ENCODE results near the gene SETD5.

SETD5 gene

GRCh38 chr3:9361691-9362388, 35.6 kb upstream of the SETD5 start:
- CTCF ChIA-PET: interaction anchor here (1.0 to 3.1 kb wide), 7 partner anchors 8 to 571 kb away, joined by 3 to 44 read pairs (median 4); no protein-coding TSS in a partner anchor
- POLR2A ChIA-PET: interaction anchor here (2.9 kb wide), 1 partner anchor 34 kb away, joined by 21 read pairs; the partner anchor contains the start of gene SETD5
- TF ChIP-seq CTCF (IDR thresholded peaks at IDR 0.05; ENCODE audit: control extremely low read depth, extremely low read depth, low read depth, missing control alignments): no peak
- DNase-seq (ENCODE audit: extremely low spot score): no peak

- POLR2A ChIA-PET: interaction anchor here (0.6 to 2.9 kb wide), 2 partner anchors 8 to 33 kb away, joined by 5 to 21 read pairs; partner anchors contain the start of gene SETD5
- DNase-seq (ENCODE audit: extremely low spot score): peak; percentile 89
- TF ChIP-seq CTCF (IDR thresholded peaks at IDR 0.05; ENCODE audit: control extremely low read depth, extremely low read depth, low read depth, missing control alignments): no peak
- CTCF ChIA-PET: interaction anchor here (0.7 to 3.1 kb wide), 12 partner anchors 10 to 593 kb away, joined by 3 to 44 read pairs (median 4); partner anchors contain the start of gene OXTR
Measured at GRCh38 chr3:9362731-9363530, 34.5 kb upstream of the SETD5 start, which contains the start of gene THUMPD3. Gene THUMPD3, plus strand, starts transcription at chr3:9363054. Its CDS starts 2,015 bp downstream, at chr3:9365069.

- DNase-seq (ENCODE audit: extremely low spot score): no peak
- POLR2A ChIA-PET: interaction anchor here (0.6 kb wide), 1 partner anchor 12 kb away, joined by 4 read pairs; no protein-coding TSS in a partner anchor
- CTCF ChIA-PET: interaction anchor here (1.7 kb wide), 1 partner anchor 8 kb away, joined by 4 read pairs; no protein-coding TSS in a partner anchor
- no peak for TF ChIP-seq CTCF (IDR thresholded peaks at IDR 0.05; ENCODE audit: control extremely low read depth, extremely low read depth, low read depth, missing control alignments)
Measured at GRCh38 chr3:9369508-9369907, 27.9 kb upstream of the SETD5 start.

- ChIA-PET POLR2A (interaction anchor here (1.0 kb wide), 1 partner anchor 22 kb away, joined by 5 read pairs; no protein-coding TSS in a partner anchor), CTCF (interaction anchor here (0.8 to 1.5 kb wide), 3 partner anchors 15 to 23 kb away, joined by 3 to 5 read pairs (median 4); no protein-coding TSS in a partner anchor)
- DNase-seq (ENCODE audit: extremely low spot score): no peak
- TF ChIP-seq CTCF (IDR thresholded peaks at IDR 0.05; ENCODE audit: control extremely low read depth, extremely low read depth, low read depth, missing control alignments): no peak
Measured at GRCh38 chr3:9373465-9373864, 23.9 kb upstream of the SETD5 start.

GRCh38 chr3:9377981-9378380, 19.4 kb upstream of the SETD5 start:
- DNase-seq (ENCODE audit: extremely low spot score): no peak
- TF ChIP-seq CTCF (IDR thresholded peaks at IDR 0.05; ENCODE audit: control extremely low read depth, extremely low read depth, low read depth, missing control alignments): no peak
- POLR2A ChIA-PET: interaction anchor here (1.2 to 1.4 kb wide), 2 partner anchors 14 to 19 kb away, joined by 3 to 4 read pairs; partner anchors contain the start of gene SETD5
- CTCF ChIA-PET: interaction anchor here (0.8 to 1.1 kb wide), 3 partner anchors 9 to 18 kb away, joined by 3 to 4 read pairs (median 4); no protein-coding TSS in a partner anchor

- ChIA-PET POLR2A (no interaction called here), CTCF (interaction anchor here (1.8 kb wide), 1 partner anchor 16 kb away, joined by 4 read pairs; the partner anchor contains the start of gene THUMPD3)
- no peak for TF ChIP-seq CTCF (IDR thresholded peaks at IDR 0.05; ENCODE audit: control extremely low read depth, extremely low read depth, low read depth, missing control alignments)
- no peak for DNase-seq (ENCODE audit: extremely low spot score)
Measured at GRCh38 chr3:9379327-9379726, 18.1 kb upstream of the SETD5 start.
